Calu3 (cell line): ENCODE measurements around the gene PARP9. TPM values are rescaled to one million over a fixed set of nuclear protein-coding genes. Genes with fewer than 3 reads are reported as not detected.

ENCODE experiments used
- BruUV-seq: library from RNA; stranded (reverse); fragments of 400-500 nt; replicated peaks from 2 replicates; lab custom pipeline; 2021; lab: Mats Ljungman, UMichigan
- CTCF ChIA-PET: fragments of 300-600 bp; sonication (Branson Sonifier 250); formaldehyde crosslinking; loops from one replicate; lab custom pipeline; 2022; ENCODE audit warnings: antibody characterized with exemption; lab: Charles Lee
- DNase-seq: peaks from one replicate; pipeline ENCODE4 v3.0.0; 2022
- H3K27ac Mint-ChIP-seq: one replicate; pipeline ENCODE4 v1.8.0; 2022; ENCODE audit warnings: mixed read lengths; ENCODE audit not compliant: unreplicated experiment
- H3K27me3 Mint-ChIP-seq: one replicate; pipeline ENCODE4 v1.8.0; 2022; ENCODE audit warnings: mixed read lengths; ENCODE audit not compliant: unreplicated experiment
- H3K36me3 Mint-ChIP-seq: one replicate; pipeline ENCODE4 v1.8.0; 2022; ENCODE audit warnings: mild to moderate bottlenecking, moderate library complexity, mixed read lengths; ENCODE audit not compliant: insufficient read depth, unreplicated experiment
- H3K4me1 Mint-ChIP-seq: one replicate; pipeline ENCODE4 v1.8.0; 2022; ENCODE audit warnings: mild to moderate bottlenecking, low read depth, mixed read lengths; ENCODE audit not compliant: unreplicated experiment
- H3K4me3 Mint-ChIP-seq: one replicate; pipeline ENCODE4 v1.8.0; 2022; ENCODE audit warnings: mild to moderate bottlenecking, low read depth, moderate library complexity, mixed read lengths; ENCODE audit not compliant: unreplicated experiment
- H3K9me3 Mint-ChIP-seq: one replicate; pipeline ENCODE4 v1.8.0; 2022; ENCODE audit warnings: low read depth, mixed read lengths; ENCODE audit not compliant: unreplicated experiment
- CTCF ChIP-seq: fragments of 200-600 bp; IDR thresholded peaks from one replicate; pipeline ENCODE4 v1.8.0; 2022; ENCODE audit warnings: antibody characterized with exemption; ENCODE audit not compliant: unreplicated experiment
- intact Hi-C: fragments of 100-400 bp; cut with micrococcal nuclease; formaldehyde crosslinking; loops from one replicate; pipeline ENCODE4 v1.10.0; 2022; ENCODE audit not compliant: unreplicated experiment
- total RNA-seq: library from RNA; stranded (reverse); gene quantifications from 2 replicates; pipeline ENCODE4 v1.2.3, GENCODE V29; 2022

PARP9 gene
- total RNA-seq, 1 experiment from 2014 or later = 71.2 TPM

DNA sequence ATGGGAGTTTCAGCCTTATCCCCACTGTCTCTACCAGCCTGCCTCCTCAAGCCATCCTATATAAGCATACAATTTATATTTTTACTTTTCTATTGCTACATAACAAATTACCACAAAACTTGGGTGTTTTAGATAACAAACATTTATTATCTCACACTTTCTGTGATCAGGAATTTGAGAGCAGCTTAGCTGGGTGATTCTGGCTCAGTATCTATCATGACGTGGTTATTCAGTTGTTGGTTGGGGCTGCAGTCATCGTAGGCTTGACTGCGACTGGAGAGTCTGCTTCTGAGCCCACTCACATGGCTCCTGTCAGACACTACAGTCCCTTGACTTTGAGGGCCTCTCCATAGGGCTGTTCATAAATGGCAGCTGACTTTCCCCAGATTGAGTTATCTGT is 34.1 kb upstream of the PARP9 start:
- intact Hi-C loops = no loop called here
- H3K27me3 Mint-ChIP-seq = no peaks in the 10 kb centered on the region
- peaks cover 2% of the 10 kb centered on the region for H3K9me3 Mint-ChIP-seq
- no peak overlapping the region for H3K4me3 Mint-ChIP-seq
- TF ChIP-seq CTCF = no peak
- no peak for DNase-seq
- CTCF ChIA-PET = no interaction called here
- H3K27ac Mint-ChIP-seq = no peak overlapping the region
- H3K36me3 Mint-ChIP-seq = no peaks in the 10 kb centered on the region
- no peaks in the 10 kb centered on the region for H3K4me1 Mint-ChIP-seq
- no TSS peak for BruUV-seq

DNA sequence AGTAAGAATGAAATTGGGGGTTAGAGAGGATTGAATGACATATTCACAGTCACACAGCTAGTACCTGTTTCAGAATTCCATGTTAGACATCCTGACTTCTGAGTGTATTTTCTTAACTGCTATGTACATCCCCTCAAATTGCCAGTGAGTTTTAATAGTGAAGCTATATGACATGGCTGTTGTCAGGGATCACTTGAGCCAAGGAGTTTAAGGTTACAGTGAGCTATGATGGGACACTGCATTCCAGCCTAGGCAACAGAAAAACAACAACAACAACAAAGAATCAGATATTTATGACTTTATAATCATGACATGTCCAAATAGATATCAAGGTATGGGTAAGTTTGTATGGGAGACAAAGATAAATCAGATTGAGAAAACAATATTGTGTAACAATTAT is 29.9 kb upstream of the PARP9 start:
- intact Hi-C loops = no loop called here
- no peak overlapping the region for H3K27ac Mint-ChIP-seq
- H3K4me3 Mint-ChIP-seq = no peak overlapping the region
- H3K27me3 Mint-ChIP-seq = no peaks in the 10 kb centered on the region
- DNase-seq = no peak
- TF ChIP-seq CTCF = no peak
- H3K9me3 Mint-ChIP-seq = peaks cover 2% of the 10 kb centered on the region
- BruUV-seq = no TSS peak
- CTCF ChIA-PET = no interaction called here
- no peaks in the 10 kb centered on the region for H3K4me1 Mint-ChIP-seq
- no peaks in the 10 kb centered on the region for H3K36me3 Mint-ChIP-seq

GRCh38 chr3:122590610-122591009 is 26.5 kb upstream of the PARP9 start:
- Mint-ChIP-seq H3K4me3 (no peak overlapping the region), H3K27ac (no peak overlapping the region), H3K36me3 (no peaks in the 10 kb centered on the region), H3K4me1 (no peaks in the 10 kb centered on the region), H3K9me3 (no peaks in the 10 kb centered on the region), H3K27me3 (no peaks in the 10 kb centered on the region)
- no peak for DNase-seq
- CTCF ChIA-PET = no interaction called here
- intact Hi-C loops = no loop called here
- TF ChIP-seq CTCF = no peak
- no TSS peak for BruUV-seq

DNA sequence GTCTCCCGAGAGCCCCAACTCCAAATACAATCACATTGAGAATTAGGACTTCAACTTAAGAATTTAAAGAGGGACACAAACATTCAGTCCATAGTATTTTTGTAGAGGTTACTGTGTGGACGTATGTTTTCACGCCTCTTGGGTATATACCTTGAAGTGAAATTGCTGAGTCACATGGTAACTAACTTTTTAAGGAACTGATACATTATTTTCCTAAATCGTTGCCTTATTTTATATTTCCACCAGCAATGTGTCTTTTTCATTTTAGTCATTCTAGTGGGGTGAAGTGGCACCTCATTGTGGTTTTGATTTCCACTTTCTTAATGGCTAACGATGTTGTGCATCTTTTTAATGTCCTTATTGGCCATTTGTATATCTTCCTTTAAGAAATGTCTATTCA is 25.2 kb upstream of the PARP9 start:
- no TSS peak for BruUV-seq
- Mint-ChIP-seq H3K4me1 (no peaks in the 10 kb centered on the region), H3K27me3 (no peaks in the 10 kb centered on the region), H3K9me3 (no peaks in the 10 kb centered on the region), H3K27ac (no peak overlapping the region), H3K4me3 (no peak overlapping the region), H3K36me3 (no peaks in the 10 kb centered on the region)
- TF ChIP-seq CTCF = no peak
- intact Hi-C loops = no loop called here
- DNase-seq = no peak
- CTCF ChIA-PET = no interaction called here

DNA sequence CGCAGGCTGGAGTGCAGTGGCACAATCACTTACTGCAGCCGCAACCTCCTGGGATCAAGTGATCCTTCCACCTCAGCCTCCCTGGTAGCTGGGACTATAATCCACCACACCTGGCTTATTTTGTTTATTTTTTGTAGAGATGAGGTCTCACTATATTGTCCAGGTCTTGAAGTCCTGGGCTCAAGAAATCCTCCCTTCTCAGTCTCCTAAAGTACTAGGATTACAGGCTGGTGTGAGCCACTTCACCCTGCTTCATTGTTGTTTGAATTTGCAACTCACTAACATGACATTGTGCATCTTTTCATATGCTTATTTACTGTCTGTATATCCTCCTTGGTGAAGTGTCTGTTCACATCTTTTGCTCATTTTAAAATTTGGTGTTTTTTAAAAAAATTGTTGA is 23.5 kb upstream of the PARP9 start:
- no peak overlapping the region for H3K27ac Mint-ChIP-seq
- intact Hi-C loops = no loop called here
- BruUV-seq = no TSS peak
- no peaks in the 10 kb centered on the region for H3K4me1 Mint-ChIP-seq
- CTCF ChIA-PET = interaction anchor here (0.9 kb wide), 1 partner anchor 94 kb away, joined by 3 read pairs; no protein-coding TSS in a partner anchor
- H3K4me3 Mint-ChIP-seq = no peak overlapping the region
- H3K9me3 Mint-ChIP-seq = peaks cover 5% of the 10 kb centered on the region
- no peaks in the 10 kb centered on the region for H3K27me3 Mint-ChIP-seq
- DNase-seq = no peak
- no peak for TF ChIP-seq CTCF
- H3K36me3 Mint-ChIP-seq = no peaks in the 10 kb centered on the region
